ENCODE data around the gene ZXDB.

GRCh38 chrX:57583477-57583876 lies 8.3 kb upstream of the ZXDB start:
- TF ChIP-seq, protein P1, sequence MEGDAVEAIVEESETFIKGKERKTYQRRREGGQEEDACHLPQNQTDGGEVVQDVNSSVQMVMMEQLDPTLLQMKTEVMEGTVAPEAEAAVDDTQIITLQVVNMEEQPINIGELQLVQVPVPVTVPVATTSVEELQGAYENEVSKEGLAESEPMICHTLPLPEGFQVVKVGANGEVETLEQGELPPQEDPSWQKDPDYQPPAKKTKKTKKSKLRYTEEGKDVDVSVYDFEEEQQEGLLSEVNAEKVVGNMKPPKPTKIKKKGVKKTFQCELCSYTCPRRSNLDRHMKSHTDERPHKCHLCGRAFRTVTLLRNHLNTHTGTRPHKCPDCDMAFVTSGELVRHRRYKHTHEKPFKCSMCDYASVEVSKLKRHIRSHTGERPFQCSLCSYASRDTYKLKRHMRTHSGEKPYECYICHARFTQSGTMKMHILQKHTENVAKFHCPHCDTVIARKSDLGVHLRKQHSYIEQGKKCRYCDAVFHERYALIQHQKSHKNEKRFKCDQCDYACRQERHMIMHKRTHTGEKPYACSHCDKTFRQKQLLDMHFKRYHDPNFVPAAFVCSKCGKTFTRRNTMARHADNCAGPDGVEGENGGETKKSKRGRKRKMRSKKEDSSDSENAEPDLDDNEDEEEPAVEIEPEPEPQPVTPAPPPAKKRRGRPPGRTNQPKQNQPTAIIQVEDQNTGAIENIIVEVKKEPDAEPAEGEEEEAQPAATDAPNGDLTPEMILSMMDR (IDR thresholded peaks at IDR 0.05) = no peak
- TF ChIP-seq POLR2A (IDR thresholded peaks at IDR 0.05) = no peak

All from testis (tissue), 2 donors.